ENCODE data around the gene PLOD2.
"Not testable (repeated sequence)": the region's sequence is repeated elsewhere in the genome, so short reads cannot be mapped to it uniquely, and the experiment has no call there.

Gene PLOD2

DNA sequence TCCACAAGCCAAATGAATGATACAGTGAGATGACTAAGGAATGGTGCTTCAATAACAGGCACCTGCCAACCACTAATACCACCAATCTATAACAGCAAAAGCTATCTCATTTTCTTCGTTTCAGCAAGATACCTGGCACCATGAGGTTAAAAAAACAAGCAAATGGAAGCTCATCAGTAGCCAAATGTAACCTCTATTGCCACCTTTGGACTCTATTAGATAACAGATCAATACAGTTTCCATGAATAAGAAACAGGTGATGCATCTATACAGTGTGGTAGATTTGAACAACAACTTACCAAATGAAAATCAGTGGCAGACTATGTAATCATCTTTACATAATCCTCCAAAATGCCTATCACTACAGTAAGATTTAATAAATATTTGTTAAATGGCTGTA is 32.8 kb downstream of the PLOD2 start:
- in situ Hi-C loops (cut with HindIII; ENCODE audit: low pct_unique_long_range_greater_than_20kb, low sequenced_read_pairs): no loop called here
- no peak for TF ChIP-seq JUND (IDR thresholded peaks at IDR 0.05; ENCODE audit: low read depth)
- no peak for DNase-seq (ENCODE audit: low read depth in 1 of 2, low spot score in 1 of 2)

DNA sequence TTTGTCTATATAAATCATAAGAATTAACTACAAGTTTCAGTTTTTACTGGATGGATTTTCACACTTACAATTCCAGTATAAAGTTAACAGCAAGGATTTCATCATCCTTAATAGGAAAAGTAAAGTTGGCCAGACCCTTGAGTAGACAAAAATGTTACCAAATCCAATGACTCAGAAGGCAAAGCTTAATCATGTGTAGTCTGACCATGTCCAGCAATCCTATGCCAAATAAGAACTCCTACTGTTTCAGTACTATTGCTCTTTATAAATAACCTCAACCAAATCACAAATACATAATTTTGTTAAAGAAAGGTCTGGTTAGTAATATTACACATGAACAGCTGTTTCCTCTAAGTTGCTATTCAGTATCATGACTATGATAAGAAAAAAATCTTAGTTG is 35.0 kb downstream of the PLOD2 start:
- no peak for DNase-seq (ENCODE audit: low read depth in 1 of 2, low spot score in 1 of 2)
- no peak for TF ChIP-seq JUND (IDR thresholded peaks at IDR 0.05; ENCODE audit: low read depth)
- in situ Hi-C loops (cut with HindIII; ENCODE audit: low pct_unique_long_range_greater_than_20kb, low sequenced_read_pairs): no loop called here

DNA sequence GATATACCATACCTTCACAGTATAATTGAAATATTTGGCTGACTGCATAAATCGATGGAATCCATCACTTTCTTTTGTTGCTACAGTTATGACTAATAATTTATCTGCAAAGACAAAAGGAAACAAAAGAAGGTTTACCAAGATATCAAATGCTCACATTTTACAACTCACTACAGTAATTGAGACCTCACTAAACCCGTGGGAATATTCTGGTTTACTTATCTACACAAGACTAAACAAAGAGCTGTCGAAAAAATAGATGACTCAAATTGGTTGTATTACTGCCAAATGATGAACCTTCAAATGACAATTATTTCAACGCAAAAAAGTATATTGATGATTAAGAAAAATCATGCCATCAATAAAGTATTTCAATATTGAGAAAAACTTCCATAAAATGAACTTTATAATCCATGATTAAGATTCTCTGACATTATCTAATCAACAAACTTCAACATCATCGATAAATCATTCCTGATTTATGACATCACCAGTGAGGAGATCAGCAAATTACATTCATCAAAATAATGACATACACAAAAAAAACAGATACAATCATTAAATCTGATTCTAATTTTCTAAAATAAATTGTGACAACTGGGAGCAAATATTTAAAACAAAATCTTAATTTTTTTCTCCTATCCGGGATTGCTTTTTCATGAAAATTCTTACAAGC is 36.7 kb downstream of the PLOD2 start:
- no peak for DNase-seq (ENCODE audit: low read depth in 1 of 2, low spot score in 1 of 2)
- in situ Hi-C loops (cut with HindIII; ENCODE audit: low pct_unique_long_range_greater_than_20kb, low sequenced_read_pairs): no loop called here
- no peak for TF ChIP-seq JUND (IDR thresholded peaks at IDR 0.05; ENCODE audit: low read depth)

DNA sequence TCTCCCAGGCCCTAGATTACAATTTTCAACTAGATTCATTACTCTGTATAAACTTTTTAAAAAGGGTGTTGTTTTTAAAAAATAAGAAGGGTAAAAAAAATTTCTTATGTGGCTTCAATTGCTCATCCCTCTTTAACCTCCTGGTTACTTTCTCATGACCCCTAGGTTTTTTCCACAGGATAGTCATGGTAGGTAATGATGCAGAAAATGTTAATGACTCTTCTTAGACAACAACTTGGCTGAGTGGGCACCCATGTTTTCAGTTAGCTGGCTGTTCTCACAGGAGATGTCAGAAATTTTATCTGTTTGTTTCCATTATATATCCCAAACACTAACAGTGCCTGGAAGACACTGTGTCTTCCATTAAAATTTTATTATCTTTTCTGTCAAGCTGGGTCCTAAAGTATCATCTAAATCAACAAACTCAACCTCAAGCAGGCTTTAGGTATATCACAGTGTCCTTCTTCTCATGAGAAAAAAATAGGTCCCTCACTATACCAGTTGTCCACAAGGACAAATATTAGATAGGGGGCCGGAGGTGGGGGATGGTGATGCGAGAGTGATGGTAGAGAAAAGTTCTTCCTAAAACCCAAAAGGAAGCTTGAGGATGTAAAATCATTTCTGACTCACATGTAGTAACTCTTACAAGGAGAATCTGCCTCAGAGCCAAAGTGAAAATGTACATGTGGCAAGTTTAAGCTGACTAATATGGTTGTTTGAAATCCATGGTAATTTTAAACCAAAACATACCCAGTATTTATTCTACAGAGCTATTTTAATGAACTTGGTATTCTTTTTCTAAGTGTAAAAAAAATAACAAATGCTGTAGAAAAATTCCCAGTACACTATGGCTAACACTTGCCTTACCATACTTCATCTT is 43.3 kb downstream of the PLOD2 start:
- in situ Hi-C loops (cut with HindIII; ENCODE audit: low pct_unique_long_range_greater_than_20kb, low sequenced_read_pairs): no loop called here
- no peak for DNase-seq (ENCODE audit: low read depth in 1 of 2, low spot score in 1 of 2)
- no peak for TF ChIP-seq JUND (IDR thresholded peaks at IDR 0.05; ENCODE audit: low read depth)

DNA sequence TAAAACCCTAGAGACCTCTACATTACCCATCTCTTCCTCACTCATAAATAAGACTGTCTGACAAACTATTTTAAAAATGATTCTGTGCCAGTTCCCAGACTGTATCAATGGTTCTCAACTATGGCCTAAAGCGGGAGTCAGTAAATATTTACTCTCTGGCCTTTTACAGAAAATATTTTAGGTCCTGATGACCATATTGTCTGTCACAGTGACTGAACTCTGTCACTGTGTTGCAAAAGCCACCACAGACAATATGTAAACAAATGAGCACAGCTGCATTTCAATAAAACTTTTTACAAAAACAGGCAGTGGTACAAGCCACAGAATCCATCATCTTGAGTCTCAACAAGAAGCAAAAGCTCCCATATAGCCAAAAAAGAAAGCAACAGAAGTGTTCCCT is 45.4 kb downstream of the PLOD2 start:
- in situ Hi-C loops (cut with HindIII; ENCODE audit: low pct_unique_long_range_greater_than_20kb, low sequenced_read_pairs): no loop called here
- TF ChIP-seq JUND (IDR thresholded peaks at IDR 0.05; ENCODE audit: low read depth): peak; percentile 24; the same call in 1 of the 2 replicates
- peak in 1 of 2 experiments; percentile 93 for DNase-seq (ENCODE audit: low read depth in 1 of 2, low spot score in 1 of 2)

DNA sequence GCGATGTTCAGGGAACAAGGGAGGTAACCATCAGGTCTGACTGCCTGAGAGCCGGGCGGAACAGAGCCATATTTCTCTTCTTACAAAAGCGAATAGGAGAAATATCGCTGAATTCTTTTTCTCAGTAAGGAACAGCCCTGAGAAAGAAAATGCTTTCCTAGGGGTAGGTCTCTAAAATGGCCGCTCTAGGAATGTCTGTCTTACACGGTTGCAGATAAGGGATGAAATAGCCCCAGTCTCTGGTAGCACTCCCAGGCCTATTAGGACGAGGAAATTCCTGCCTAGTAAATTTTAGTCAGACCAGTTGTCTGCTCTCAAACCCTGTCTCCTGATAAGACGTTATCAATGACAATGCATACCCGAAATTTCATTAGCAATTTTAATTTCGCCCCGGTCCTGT is 47.2 kb downstream of the PLOD2 start:
- in situ Hi-C loops (cut with HindIII; ENCODE audit: low pct_unique_long_range_greater_than_20kb, low sequenced_read_pairs); DNase-seq (ENCODE audit: low read depth in 1 of 2, low spot score in 1 of 2): not testable (repeated sequence)

DNA sequence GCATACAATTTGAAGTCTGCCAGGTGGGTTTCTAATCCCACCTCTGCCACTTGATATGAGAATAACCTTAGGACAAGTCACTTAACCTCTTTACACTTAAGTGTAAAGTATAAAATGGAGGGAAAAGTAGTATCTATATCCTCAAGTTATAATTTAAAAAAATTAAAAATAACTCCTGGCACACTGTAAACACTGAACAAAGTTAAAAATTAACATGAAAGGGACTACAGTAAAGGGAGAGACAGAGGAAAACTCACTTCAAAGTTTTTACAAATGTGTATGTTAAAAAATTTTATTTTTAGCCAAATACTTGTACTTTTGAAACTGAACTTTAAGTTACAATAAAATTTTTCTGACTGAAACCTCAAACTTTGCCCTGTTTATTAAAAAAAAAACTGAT is 49.6 kb downstream of the PLOD2 start:
- no peak for DNase-seq (ENCODE audit: low read depth in 1 of 2, low spot score in 1 of 2)
- TF ChIP-seq JUND (IDR thresholded peaks at IDR 0.05; ENCODE audit: low read depth): no peak
- in situ Hi-C loops (cut with HindIII; ENCODE audit: low pct_unique_long_range_greater_than_20kb, low sequenced_read_pairs): no loop called here

DNA sequence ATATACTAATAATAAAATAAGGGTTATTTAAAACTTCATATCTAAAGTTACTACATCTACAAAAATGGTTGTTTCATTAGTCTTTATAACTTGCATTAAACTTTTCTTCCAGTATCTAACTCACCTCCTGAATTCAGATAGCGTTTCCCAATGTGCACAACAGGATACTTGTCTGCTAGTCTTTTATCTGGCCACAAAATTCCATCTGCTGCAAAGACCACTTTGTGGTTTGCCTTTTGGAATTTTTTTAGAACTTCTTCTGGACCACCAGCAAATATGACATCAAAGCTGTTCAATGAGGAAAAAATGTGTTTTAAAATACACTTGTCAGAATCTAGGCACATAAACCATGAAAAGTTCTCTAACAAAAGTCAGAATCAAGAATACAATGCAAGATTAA is 50.8 kb downstream of the PLOD2 start:
- in situ Hi-C loops (cut with HindIII; ENCODE audit: low pct_unique_long_range_greater_than_20kb, low sequenced_read_pairs): no loop called here
- no peak for TF ChIP-seq JUND (IDR thresholded peaks at IDR 0.05; ENCODE audit: low read depth)
- no peak for DNase-seq (ENCODE audit: low read depth in 1 of 2, low spot score in 1 of 2)

DNA sequence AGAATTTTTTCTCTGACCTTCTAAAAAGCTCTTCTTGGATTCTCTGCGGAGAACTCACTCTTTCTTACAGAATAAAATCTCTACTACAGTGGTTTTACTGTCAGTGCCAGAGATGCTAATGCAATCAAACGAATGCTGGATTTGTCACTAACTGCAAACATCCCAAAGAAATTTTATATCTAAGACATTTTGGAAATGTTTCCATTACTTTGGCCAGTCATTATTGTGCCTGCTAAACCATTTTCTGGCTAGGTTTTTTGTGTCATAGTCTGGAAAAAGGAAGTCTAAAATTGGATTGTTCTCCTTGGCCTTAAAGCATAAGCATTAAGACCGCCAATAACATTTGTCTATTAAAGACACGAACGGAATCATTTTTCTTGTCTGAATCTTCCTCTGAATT is 54.0 kb downstream of the PLOD2 start:
- no peak for DNase-seq (ENCODE audit: low read depth in 1 of 2, low spot score in 1 of 2)
- TF ChIP-seq JUND (IDR thresholded peaks at IDR 0.05; ENCODE audit: low read depth): no peak
- in situ Hi-C loops (cut with HindIII; ENCODE audit: low pct_unique_long_range_greater_than_20kb, low sequenced_read_pairs): no loop called here

DNA sequence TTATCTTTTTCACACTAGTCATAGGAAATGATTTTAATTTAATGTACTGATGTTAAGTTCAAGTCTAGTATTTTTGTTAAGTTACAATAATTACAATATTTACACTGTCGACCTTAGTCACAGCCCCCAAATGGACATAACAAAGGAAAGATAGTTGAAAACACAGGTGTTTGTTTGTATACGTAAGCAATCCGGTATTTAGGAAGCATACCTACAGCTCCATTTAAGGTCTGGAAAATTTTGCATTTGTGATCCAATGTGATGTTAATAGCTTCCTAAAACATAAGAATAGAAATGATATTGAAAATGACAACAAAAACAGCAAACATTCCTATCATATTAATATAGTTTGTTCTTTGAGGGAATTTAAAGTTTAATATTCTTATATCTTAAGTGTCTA is 56.9 kb downstream of the PLOD2 start:
- DNase-seq (ENCODE audit: low read depth in 1 of 2, low spot score in 1 of 2): no peak
- TF ChIP-seq JUND (IDR thresholded peaks at IDR 0.05; ENCODE audit: low read depth): no peak
- in situ Hi-C loops (cut with HindIII; ENCODE audit: low pct_unique_long_range_greater_than_20kb, low sequenced_read_pairs): no loop called here

DNA sequence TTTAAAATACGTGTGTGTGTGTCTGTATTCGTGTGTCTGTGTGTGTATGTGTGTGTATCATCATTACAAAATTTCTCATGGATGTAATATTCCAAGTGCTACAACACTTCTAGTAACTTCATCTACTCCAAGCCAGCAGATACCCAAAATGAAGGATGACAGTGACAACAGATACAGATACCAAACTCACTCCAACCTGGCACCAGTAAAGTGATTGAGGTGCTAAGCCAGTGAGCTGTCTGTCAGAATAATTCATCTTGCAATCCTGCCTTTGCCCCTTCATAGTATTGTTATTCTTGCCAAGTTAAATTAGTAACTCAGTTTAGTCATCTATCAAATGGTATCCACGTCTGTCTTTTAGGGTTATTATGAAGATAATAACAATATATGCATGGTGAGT is 58.1 kb downstream of the PLOD2 start:
- in situ Hi-C loops (cut with HindIII; ENCODE audit: low pct_unique_long_range_greater_than_20kb, low sequenced_read_pairs): no loop called here
- DNase-seq (ENCODE audit: low read depth in 1 of 2, low spot score in 1 of 2): no peak
- no peak for TF ChIP-seq JUND (IDR thresholded peaks at IDR 0.05; ENCODE audit: low read depth)

DNA sequence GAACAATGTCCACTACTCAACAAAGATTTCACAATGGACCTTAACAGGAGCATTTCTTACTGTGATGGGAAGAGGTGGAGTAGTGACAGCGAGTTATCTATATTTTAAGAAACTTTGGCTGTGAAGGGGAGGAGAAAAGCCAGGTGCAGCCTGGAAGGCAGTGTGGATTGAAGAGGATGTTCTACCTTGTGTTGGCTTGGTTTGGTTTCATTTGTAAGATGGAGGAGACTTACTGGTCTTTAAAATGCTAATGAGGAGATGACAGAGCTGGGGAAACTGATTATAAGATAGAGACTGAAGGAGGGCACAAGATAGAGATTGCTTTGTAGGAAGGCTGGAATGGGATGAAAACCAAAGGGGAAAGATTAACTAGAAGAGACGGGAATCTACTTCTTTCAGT is 59.4 kb downstream of the PLOD2 start:
- DNase-seq (ENCODE audit: low read depth in 1 of 2, low spot score in 1 of 2): no peak
- in situ Hi-C loops (cut with HindIII; ENCODE audit: low pct_unique_long_range_greater_than_20kb, low sequenced_read_pairs): no loop called here
- TF ChIP-seq JUND (IDR thresholded peaks at IDR 0.05; ENCODE audit: low read depth): no peak

DNA sequence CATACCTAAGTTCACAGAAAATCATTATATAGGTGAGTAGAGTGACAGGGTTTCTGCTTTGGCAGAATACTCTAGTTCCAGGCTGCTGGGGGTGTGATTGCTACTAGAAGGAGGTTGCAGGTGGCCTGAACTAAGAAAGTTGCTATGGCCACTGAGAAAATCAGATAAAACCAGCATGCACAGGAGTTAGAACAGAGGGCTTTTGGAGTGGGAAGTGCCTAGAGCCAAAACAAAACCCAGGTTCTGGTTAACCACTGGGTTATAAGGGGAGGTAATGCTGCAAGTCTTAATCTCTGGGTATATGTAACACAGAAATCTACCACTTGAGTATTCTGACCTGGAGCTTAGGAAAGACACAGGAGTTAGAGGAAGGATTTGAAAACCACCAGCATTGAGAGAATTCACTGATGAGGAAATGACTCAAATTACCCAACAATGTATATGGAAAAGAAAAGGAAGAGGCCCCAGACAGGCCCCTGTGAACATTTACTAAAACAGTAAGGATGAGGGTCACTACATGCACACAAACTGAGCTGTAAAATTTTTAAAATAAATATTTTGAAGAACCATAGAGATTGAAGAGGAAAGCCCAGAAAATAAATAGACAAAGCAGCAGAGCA is 60.0 kb downstream of the PLOD2 start:
- in situ Hi-C loops (cut with HindIII; ENCODE audit: low pct_unique_long_range_greater_than_20kb, low sequenced_read_pairs): no loop called here
- TF ChIP-seq JUND (IDR thresholded peaks at IDR 0.05; ENCODE audit: low read depth): no peak
- peak in 1 of 2 experiments; percentile 49 for DNase-seq (ENCODE audit: low read depth in 1 of 2, low spot score in 1 of 2)

All from T47D (cell line).